Inflammatory macrophage treated with lipopolysaccharide for 4 hours (primary cell): ENCODE results near the gene SF3B2.
"Not testable (repeated sequence)": the region's sequence is repeated elsewhere in the genome, so short reads cannot be mapped to it uniquely, and the experiment has no call there.

ENCODE experiments used
- DNase-seq: peaks from one replicate; pipeline ENCODE4 v3.0.0-alpha.2; 2020

SF3B2 gene

GRCh38 chr11:66112601-66113499, 60.7 kb downstream of the SF3B2 start:
- DNase-seq: peak; percentile 78

- not testable (repeated sequence) for DNase-seq
Measured at GRCh38 chr11:66114957-66115356, 62.8 kb downstream of the SF3B2 start.

GRCh38 chr11:66115638-66116301, 63.6 kb downstream of the SF3B2 start:
- DNase-seq: no peak

- DNase-seq: no peak
Measured at GRCh38 chr11:66116576-66117361, 64.6 kb downstream of the SF3B2 start.

- no peak for DNase-seq
Measured at GRCh38 chr11:66118847-66119246, 66.7 kb downstream of the SF3B2 start.
